Anterior cingulate cortex (tissue), 58 donors: ENCODE data around the gene FNDC3B.
A peak's percentile ranks its signal among the peaks of the same experiment; 100 is the strongest.

Source experiments
- DNase-seq, 58 donors: peaks; one replicate each; lab custom pipeline; 2025; lab: John Stamatoyannopoulos, UW

Gene FNDC3B

DNA sequence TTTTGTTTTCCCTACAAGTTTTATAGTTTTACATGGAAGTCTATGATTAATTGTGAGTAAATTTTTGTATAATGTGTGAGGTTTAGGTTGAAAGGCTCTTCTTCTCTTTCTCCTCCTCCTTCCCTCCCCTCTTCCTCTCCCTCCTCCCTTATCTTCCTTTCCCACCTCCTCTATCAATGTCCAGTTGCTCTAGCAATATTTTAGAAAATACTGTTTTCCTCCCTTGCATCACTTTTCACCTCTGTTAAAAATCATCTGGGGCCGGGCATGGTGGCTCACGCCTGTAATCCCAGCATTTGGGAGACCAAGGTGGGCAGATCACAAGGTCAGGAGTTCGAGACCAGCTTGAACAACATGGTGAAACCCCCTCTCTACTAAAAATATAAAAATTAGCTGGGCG lies 119.4 kb downstream of the FNDC3B start:
- no peak for DNase-seq

DNA sequence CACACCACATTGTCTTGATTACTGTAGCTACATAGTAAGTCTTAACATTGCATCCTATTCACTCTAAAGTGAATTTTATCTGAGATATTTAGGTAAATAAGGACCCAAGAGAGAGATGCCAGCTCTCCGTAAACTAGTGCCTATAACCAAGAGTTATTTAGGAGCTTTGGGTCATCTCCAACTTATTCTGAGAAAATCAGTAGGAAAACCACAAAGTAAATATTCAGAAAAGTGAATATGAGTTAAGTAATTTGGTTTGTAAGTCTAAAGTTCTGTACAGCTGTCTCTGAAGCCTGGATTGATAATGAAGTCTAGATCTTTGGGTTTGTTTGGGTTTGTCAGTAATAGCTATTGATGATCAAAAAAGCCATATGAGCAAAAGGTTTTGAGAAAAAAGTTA lies 120.0 kb downstream of the FNDC3B start:
- DNase-seq, result no peak

DNA sequence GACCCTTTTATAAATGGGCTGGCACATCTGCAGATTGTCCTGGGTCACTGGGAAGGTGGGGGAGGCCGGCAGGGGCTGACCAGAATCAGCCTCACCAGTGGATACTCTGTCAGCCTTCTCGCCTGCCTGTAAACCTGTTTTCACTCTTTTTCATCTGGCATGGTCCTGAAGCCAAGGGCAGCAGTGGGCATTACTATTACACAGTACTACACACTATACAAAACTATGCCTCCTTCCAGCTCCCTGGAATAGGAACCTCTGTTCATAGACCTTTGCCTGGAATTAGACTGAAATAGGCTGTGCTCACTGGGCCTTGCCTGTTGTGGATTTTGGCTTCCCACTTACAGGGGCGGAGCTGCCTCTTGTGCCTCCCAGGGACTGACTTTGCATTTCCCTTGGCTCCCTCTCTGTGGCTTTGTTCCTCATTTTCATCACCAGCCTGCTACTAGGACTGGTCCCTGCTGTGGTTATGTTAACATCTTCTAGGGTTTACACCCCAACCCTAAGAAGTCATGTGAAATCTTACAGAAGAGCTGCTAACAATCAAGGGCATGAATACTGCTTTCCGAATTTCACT lies 120.7 kb downstream of the FNDC3B start:
- peak in 1 of 58 donors; percentile 15 for DNase-seq

DNA sequence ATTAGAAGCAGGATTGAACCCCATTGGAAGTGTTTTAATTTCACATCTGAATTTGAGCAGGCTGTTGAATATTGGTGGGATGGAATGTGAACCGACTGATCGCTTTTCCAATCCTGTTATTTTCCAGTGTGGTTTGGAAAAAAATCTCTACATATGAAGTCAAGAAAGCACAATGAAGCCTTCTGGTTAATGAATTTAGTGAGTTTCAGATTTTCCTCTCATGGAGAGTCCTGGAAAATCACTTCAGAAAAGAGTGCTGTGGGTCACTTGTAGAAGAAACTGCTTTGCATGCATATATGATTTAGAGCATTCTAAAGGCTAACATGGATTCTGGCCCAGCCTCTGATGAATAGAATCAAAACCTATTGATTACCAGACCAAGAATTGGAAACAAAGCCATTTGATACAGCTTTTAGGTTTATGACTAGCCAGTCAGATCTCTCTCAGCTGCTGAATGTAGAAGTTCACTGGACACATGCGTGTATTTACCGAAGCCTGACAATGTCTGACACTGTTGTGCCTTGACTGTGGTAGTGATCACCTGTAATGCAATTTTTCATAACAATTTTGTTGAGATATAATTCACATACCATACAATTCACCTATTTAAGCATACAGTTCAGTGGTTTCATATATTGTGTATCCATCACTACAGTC lies 121.9 kb downstream of the FNDC3B start:
- no peak for DNase-seq

DNA sequence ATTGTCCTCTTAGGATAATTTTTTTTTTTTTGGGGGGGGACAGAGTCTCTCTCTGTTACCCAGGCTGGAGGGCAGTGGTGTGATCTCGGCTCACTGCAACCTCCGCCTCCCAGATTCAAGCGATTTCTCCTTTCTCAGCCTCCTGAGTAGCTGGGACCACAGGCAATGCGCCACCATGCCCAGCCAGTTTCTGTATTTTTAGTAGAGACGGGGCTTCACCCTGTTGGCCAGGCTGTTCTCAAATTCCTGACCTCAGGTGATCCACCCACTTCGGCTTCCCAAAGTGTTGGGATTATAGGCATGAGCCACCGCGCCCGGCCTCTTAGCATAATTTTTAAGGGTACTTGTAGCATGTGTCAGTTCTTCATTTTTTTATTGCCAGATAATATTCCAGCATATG lies 122.6 kb downstream of the FNDC3B start:
- DNase-seq, result no peak

DNA sequence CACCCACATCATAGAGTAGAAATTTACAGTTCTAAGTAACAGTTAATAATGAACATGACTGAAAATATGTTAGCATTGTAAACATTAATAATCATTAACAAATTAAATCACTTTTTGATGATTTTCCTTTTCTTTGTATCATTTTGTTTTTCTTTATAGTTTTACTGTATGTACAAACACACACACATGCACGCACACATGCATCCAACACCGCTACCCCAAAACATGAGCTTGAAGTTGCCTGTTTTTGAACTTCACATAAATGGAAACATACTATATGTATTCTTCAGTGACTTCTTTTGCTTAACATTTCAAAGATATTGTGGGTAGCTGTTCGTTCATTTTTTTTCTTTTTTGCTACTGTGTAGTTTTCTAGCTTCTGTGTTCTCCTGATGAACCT lies 123.9 kb downstream of the FNDC3B start:
- no peak for DNase-seq

DNA sequence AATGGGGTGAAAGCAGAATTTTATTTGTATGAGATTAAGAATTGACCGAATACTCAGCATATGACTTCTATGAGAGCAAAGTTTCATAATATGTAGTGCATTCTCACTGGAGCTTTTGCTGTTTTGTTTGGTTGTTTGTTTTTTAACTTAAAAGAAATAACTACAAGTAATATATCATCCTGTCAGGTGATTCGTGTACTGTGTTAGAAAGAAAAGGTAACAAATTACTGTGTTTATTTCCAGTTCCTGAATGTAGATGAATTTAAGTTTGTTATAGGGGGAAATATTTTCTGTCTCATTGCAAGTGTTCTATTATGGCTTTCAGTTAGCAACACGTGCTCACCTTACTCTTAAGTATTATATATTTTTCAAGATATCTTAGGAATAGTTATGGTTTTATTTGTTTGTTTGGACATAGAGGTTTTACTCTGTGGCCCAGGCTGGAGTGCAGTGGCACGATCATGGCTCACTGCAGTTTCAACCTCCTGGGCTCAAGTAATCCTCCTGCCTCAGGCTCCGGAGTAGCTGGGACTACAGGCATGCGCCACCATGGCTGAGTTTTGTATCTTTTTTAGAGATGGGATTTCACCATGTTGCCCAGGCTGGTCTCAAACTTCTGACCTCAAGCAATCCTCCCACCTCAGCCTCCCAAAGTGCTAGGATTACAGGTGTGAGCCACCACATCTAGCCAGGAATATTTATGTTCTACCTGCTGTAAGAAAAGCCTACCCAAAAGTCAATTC lies 125.4 kb downstream of the FNDC3B start:
- no peak for DNase-seq

DNA sequence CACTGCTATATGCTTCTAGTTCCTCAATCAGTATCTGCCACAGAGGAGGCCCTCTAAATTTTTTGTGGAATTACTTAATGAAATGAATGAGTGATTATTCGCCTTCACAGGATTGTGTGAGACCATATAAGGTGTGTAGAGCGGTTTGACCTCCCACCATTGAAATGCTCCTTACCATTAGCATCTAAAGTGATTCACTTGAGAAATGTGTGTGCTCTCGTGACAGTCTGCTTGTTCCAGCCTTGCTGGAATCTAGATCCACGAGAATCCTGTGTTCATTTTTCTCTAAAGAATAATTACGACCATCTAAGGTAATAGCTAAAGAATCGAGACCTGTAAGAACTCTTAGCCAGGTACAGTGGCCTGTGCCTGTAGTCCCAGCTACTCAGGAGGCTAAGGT lies 126.9 kb downstream of the FNDC3B start:
- DNase-seq, result no peak

DNA sequence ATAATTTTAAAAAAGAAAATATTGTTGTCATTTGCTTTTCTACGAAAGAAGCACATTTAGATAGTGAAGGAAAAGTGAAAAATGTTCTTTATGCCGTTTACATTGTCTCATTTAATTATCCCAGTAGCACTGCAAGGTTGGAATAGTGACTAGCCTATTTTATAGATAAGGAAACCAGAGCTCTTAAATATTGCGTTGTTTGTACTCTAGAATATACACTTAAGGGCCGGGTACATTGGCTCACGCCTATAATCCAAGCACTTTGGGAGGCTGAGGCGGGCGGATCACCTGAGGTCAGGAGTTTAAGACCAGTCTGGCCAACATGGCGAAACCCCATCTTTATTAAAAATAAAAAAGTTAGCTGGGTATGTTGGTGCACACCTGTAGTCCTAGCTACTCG lies 127.5 kb downstream of the FNDC3B start:
- no peak for DNase-seq

DNA sequence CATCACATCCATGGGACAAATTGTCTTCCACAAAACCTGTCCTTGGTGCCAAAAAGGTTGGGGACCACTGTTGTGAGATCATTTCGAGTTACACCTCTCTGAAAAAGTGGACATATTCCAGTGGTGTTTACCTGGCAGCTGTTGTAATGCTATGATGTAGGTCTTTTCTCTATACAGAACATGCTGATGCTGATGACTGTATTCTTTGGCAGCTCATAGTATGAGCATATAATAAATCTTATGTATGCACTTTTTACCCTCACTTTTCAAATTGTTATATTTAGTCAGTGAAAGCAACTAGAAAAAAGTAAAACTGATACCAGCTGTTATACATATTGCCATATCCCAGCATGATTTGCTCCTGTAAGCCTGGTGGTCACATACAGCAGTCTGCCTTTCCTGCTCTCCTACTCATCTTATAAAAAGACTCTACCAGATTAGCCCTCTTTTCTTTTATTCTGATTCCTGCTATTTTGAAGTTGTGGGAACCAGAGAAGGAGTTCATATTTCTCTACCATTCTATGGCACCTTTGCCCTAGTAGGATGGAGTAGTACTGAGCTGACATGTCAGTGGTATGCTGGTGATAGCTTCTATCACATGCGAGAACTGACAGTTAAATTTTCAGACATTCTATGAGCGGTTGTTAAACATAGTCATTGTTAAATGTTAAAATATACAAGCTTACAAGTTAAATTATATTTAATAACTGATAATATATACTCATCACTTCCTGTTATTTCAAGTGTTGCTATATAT lies 128.7 kb downstream of the FNDC3B start:
- DNase-seq, result no peak

DNA sequence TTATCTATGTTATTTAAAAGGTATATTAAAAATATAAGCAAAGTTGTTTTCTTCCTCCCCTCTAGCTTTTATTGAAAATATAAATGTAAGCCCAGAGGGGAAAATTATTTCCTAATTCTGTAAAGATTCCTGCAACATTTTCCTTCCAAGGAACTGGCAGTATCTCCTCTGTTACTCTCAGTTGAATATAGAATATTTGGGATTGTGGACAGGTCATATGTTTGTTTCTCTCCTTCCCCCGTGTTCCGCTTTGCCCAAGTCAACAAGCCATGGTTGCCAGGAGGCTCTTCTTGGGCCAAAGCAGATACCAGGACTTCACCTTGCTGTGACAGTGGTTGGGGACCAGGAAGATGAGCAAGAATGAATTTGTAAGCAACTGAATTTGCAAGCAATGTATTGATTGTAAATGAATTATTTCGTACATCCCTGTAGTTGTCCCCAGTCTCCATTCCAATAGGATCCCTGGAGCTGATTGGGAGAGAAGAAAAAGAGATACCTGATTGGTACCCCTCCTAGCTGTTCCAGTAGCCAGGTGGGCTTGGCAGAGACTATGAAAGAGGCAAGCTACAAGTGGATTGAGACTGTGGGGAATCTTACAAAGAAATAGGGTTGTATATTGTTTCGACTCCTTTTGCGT lies 130.8 kb downstream of the FNDC3B start:
- no peak for DNase-seq

DNA sequence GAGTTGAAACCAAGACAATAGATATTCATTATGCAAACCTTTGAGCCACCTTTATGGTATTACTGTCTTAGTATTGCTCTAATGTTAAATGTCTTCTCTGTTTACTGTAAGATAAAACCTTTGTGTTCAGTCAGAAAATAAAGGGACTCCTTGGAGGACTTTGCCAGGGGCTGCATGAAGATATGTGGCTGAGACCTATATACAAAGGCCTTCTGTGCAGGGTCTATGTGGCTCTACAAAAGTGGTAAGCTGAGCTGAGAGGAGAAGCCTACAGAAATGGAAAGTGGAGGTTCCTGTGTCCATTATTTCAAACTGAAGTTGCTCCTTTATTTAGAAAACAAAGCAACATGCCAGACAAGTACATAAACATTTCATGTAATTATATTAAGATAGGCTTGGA lies 131.5 kb downstream of the FNDC3B start:
- DNase-seq, result no peak

DNA sequence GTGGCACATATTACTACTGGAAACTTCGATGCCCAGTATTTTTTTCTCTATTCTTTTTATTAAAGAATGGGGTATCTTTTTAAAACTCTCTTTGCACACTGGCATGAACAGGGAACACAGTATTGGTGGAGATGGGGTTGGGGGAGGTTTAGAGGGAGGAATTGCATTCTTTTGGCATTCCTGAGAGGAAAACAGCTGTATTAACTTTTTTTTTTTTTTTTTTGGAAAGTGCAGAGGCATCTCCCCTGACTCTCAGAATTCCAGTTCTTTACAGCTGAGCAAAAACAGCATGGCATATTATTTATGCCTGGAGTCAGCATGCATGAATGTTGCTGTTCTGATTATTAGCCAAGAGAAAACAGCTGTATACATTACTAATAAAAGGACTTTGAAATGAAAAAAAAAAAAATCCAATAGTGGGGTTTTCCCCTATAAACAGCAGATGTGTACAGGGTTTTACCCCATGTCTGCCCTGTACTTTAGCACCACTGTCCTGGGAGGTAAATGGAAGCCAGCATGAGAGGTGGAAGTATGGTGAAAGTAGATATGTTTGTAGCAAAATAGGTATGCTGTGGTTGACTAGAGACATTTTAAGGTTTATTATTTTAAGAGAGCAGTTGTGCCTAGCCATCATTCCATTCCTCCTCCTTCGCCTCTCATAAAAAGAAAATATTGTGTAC lies 132.2 kb downstream of the FNDC3B start:
- DNase-seq, result no peak

DNA sequence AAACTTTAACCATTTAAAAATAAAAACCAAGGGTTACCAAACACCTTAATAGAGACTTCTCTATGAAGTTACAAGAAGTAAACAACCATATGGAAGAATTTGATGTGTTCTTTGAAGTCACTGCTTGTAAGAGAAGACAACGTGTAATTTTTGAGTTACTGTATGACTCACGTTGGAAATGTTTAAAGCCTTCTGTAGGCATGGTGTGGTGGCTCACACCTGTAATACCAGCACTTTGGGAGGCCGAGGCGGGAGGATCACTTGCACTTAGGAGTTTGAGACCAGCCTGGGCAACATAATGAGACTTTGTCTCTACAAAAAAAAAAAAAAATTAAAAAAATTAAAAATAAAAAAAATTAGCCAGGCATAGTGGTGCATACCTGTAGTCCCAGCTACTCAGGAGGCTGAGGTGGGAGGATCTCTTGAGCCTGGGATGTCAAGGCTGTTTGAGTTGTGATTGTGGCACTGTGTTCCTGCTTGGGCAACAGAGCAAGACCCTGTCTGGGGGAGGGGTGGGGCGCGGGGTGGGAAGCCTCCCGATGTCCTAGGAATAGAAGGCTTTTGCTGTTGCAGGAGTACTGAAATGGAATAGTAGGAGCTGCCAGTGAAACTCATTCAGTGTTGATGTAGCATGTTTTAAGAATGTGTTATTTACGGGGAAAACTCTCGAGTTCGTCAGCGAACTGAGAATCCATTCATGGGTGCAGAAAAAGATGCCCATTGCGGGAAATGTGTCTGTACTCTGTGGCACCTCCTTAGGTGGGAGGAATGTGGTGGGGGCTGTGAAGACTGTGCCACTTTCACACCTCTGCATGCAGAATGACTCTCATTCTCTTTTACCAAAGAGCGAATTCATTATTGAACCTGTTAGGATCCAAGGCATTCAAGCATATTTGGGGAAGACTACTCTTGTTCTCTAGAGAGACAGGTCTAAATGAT lies 134.2 kb downstream of the FNDC3B start:
- DNase-seq, result peak in 1 of 58 donors; percentile 16

DNA sequence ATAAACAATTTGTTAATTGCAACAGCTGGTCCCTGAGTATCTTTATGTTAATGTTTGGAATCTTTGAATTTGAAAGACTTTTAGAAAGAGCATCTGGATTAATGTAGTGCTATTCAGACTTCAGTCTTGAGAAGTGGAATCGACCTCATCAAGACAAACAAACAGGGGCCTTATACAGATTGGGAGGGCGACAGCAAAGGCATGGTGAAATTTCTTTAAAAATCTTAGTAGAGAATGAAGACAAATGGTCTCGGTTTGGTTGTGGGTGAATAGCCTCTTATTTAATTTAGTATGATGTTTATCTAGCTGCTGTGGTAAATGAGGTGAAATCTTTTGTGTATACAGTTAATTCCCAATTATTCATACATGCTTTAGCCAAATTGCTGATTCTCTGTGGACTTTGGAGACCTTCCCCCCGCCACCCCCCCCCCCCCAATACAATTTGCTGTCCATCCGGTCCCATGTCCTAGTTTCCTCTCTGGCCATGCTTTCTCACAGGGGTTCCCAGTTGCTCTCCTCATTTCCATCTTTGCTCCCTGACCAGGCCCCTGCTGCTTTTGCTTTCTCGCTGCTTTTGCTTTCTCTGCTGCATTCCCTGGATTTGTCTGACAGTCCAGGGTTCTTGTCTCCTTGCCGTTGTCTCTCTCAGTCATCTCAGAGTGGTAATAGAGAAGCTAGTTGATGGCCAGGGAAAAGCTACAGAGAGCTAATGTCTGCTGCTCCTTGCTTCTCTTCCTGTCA lies 135.3 kb downstream of the FNDC3B start:
- DNase-seq, result no peak

DNA sequence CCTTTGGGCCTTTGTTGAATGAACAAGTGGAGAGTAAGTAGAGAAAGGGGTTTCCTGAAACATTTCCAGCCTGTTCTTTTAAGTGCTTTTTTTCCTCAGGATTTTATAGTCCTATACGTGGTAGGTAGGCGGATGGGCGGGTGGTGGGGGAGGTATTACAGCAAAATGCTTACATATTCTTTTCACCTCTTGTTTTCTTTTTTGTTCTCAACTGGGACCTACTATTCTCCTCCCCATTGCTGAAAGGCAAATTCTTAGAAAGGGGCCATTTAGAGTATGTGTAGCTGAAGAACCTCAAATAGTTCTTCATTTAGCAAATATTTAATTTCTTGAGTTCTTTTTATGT lies 135.8 kb downstream of the FNDC3B start:
- DNase-seq, result no peak

DNA sequence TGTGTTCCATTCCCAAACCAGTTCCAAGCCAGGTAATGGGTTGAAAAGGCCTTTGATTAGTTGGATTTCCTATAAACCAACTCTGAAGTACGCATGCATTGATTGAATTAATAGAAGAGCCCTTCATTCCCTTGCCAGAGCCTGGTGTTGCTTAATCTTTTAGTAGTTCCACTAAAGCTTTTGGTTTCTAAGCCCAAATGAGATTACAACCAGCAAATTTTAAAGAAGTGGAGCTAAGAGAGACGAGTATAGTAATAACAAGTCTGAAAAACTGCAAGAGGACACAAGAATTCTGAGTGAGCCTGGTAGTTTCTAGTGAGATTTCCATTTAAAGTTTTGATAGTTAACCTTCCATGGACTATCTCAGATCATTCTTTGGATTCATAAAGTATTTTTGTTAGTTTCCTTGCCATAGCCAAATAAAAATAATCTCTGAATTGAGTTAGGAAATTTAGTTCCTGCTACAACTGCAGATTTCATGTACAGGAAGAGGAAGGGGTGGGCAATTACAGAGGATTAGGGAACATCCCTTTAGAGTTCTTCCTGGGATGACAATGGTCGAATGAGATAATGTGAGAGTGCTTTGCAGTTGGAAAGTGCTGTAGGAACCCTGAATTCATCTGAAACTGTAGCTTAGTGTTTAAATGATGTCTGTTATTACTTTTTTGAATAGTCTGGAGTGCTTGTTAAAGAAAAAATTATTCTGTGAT lies 136.8 kb downstream of the FNDC3B start:
- DNase-seq, result no peak

DNA sequence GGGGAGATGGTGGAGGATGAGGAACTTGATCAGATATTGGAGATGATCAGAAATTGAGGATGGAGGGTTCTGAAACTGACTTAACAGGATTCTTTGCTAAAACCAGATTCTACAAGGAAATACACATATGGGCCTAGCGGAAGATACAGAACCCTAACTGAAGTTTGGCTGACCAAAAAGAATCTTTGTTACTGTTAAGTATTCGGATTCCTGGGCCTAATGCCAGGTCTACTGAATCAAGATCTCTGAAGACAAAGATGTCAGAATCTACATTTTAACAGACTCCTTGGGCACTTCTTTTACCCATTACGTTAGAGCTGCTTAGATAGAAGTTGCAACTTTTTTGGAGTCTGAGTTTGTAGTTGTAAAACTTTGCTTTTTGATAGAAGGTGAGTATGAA lies 137.7 kb downstream of the FNDC3B start:
- no peak for DNase-seq
